ENCODE results near the gene CAPN7.
"Not testable (repeated sequence)": the region's sequence is repeated elsewhere in the genome, so short reads cannot be mapped to it uniquely, and the experiment has no call there.

CAPN7 gene

GRCh38 chr3:15166391-15166790 lies 39.7 kb upstream of the CAPN7 start:
- H3K79me1 ChIP-seq (replicated peaks; ENCODE audit: low read length, poor library complexity, severe bottlenecking); H4K91ac ChIP-seq (ENCODE audit: low read length); H4K8ac ChIP-seq (ENCODE audit: low read length); H2BK15ac ChIP-seq (ENCODE audit: low read depth, poor library complexity, severe bottlenecking); H3K18ac ChIP-seq (ENCODE audit: low read depth in 1 of 2, low read length in 2 of 2); H3K4me2 ChIP-seq (ENCODE audit: low read length, poor library complexity, severe bottlenecking); H2AFZ ChIP-seq (ENCODE audit: low read depth, low read length); H3K9ac ChIP-seq (ENCODE audit: low read length); DNase-seq; H3K9me3 ChIP-seq (ENCODE audit: control insufficient read depth, low read length); H2BK120ac ChIP-seq (ENCODE audit: low read depth, low read length); H3K4me1 ChIP-seq (ENCODE audit: control insufficient read depth, insufficient read depth, low read depth, low read length); H2AK5ac ChIP-seq (ENCODE audit: low read length, severe bottlenecking); H2BK12ac ChIP-seq (ENCODE audit: low read length in 2 of 2); H3K14ac ChIP-seq (ENCODE audit: low read length in 2 of 2); H3K27ac ChIP-seq (ENCODE audit: low read length, poor library complexity, severe bottlenecking); H3K4me3 ChIP-seq (ENCODE audit: insufficient read depth in 1 of 2, low read depth in 1 of 2, low read length in 2 of 2); H3K23ac ChIP-seq (ENCODE audit: low read length in 2 of 2); H3K4ac ChIP-seq (ENCODE audit: low read depth in 1 of 2, low read length in 2 of 2); H2BK5ac ChIP-seq (ENCODE audit: low read depth, low read length, poor library complexity, severe bottlenecking); H3K36me3 ChIP-seq (ENCODE audit: control insufficient read depth in 1 of 2, insufficient read depth in 2 of 2, low read depth in 1 of 2, low read length in 2 of 2): not testable (repeated sequence)
- peaks cover 17 to 18% of the 10 kb centered on the region in 2 experiments for H3K27me3 ChIP-seq (ENCODE audit: control insufficient read depth in 1 of 2, insufficient read depth in 1 of 2, low read length in 2 of 2)
- WGBS, result 94% methylated on average over 3 of the region's 3 CpGs

GRCh38 chr3:15171096-15171495 lies 35.0 kb upstream of the CAPN7 start:
- H2BK15ac ChIP-seq (ENCODE audit: low read depth, poor library complexity, severe bottlenecking), result no peak overlapping the region
- no peak overlapping the region for H3K4ac ChIP-seq (ENCODE audit: low read depth in 1 of 2, low read length in 2 of 2)
- H3K79me1 ChIP-seq (replicated peaks; ENCODE audit: low read length, poor library complexity, severe bottlenecking), result no peaks in the 10 kb centered on the region
- no peak overlapping the region for H3K14ac ChIP-seq (ENCODE audit: low read length in 2 of 2)
- no peak overlapping the region for H4K91ac ChIP-seq (ENCODE audit: low read length)
- H3K27ac ChIP-seq (ENCODE audit: low read length, poor library complexity, severe bottlenecking), result no peak overlapping the region
- no peaks in the 10 kb centered on the region for H3K36me3 ChIP-seq (ENCODE audit: control insufficient read depth in 1 of 2, insufficient read depth in 2 of 2, low read depth in 1 of 2, low read length in 2 of 2)
- H3K4me2 ChIP-seq (ENCODE audit: low read length, poor library complexity, severe bottlenecking), result no peak overlapping the region
- no peak overlapping the region for H2BK12ac ChIP-seq (ENCODE audit: low read length in 2 of 2)
- H2BK5ac ChIP-seq (ENCODE audit: low read depth, low read length, poor library complexity, severe bottlenecking), result no peak overlapping the region
- no peak overlapping the region for H3K18ac ChIP-seq (ENCODE audit: low read depth in 1 of 2, low read length in 2 of 2)
- H2BK120ac ChIP-seq (ENCODE audit: low read depth, low read length), result no peak overlapping the region
- peak; percentile 30 for DNase-seq
- peaks cover 12% of the 10 kb centered on the region for H3K9me3 ChIP-seq (ENCODE audit: control insufficient read depth, low read length)
- no peak overlapping the region for H4K8ac ChIP-seq (ENCODE audit: low read length)
- no peak overlapping the region for H3K4me3 ChIP-seq (ENCODE audit: insufficient read depth in 1 of 2, low read depth in 1 of 2, low read length in 2 of 2)
- H3K4me1 ChIP-seq (ENCODE audit: control insufficient read depth, insufficient read depth, low read depth, low read length), result no peaks in the 10 kb centered on the region
- no peak overlapping the region for H2AK5ac ChIP-seq (ENCODE audit: low read length, severe bottlenecking)
- peaks cover 38 to 53% of the 10 kb centered on the region in 2 experiments for H3K27me3 ChIP-seq (ENCODE audit: control insufficient read depth in 1 of 2, insufficient read depth in 1 of 2, low read length in 2 of 2)
- no peak overlapping the region for H2AFZ ChIP-seq (ENCODE audit: low read depth, low read length)
- H3K23ac ChIP-seq (ENCODE audit: low read length in 2 of 2), result no peak overlapping the region
- 94% methylated on average over 2 of the region's 3 CpGs for WGBS
- H3K9ac ChIP-seq (ENCODE audit: low read length), result no peak overlapping the region

- H3K27ac ChIP-seq (ENCODE audit: low read length, poor library complexity, severe bottlenecking), result no peak overlapping the region
- no peak overlapping the region for H3K9ac ChIP-seq (ENCODE audit: low read length)
- no peak overlapping the region for H2BK12ac ChIP-seq (ENCODE audit: low read length in 2 of 2)
- no peak overlapping the region for H3K4ac ChIP-seq (ENCODE audit: low read depth in 1 of 2, low read length in 2 of 2)
- H3K4me2 ChIP-seq (ENCODE audit: low read length, poor library complexity, severe bottlenecking), result no peak overlapping the region
- no peaks in the 10 kb centered on the region for H3K36me3 ChIP-seq (ENCODE audit: control insufficient read depth in 1 of 2, insufficient read depth in 2 of 2, low read depth in 1 of 2, low read length in 2 of 2)
- 92% methylated on average over 1 of the region's 1 CpG for WGBS
- peaks cover 44 to 49% of the 10 kb centered on the region in 2 experiments for H3K27me3 ChIP-seq (ENCODE audit: control insufficient read depth in 1 of 2, insufficient read depth in 1 of 2, low read length in 2 of 2)
- no peaks in the 10 kb centered on the region for H3K79me1 ChIP-seq (replicated peaks; ENCODE audit: low read length, poor library complexity, severe bottlenecking)
- H4K91ac ChIP-seq (ENCODE audit: low read length), result no peak overlapping the region
- no peak overlapping the region for H2AK5ac ChIP-seq (ENCODE audit: low read length, severe bottlenecking)
- H4K8ac ChIP-seq (ENCODE audit: low read length), result no peak overlapping the region
- no peak overlapping the region for H3K23ac ChIP-seq (ENCODE audit: low read length in 2 of 2)
- no peak overlapping the region for H2BK5ac ChIP-seq (ENCODE audit: low read depth, low read length, poor library complexity, severe bottlenecking)
- H2BK15ac ChIP-seq (ENCODE audit: low read depth, poor library complexity, severe bottlenecking), result no peak overlapping the region
- no peak overlapping the region for H3K14ac ChIP-seq (ENCODE audit: low read length in 2 of 2)
- H3K9me3 ChIP-seq (ENCODE audit: control insufficient read depth, low read length), result peaks cover 12% of the 10 kb centered on the region
- H2BK120ac ChIP-seq (ENCODE audit: low read depth, low read length), result no peak overlapping the region
- H3K4me3 ChIP-seq (ENCODE audit: insufficient read depth in 1 of 2, low read depth in 1 of 2, low read length in 2 of 2), result no peak overlapping the region
- H2AFZ ChIP-seq (ENCODE audit: low read depth, low read length), result no peak overlapping the region
- no peaks in the 10 kb centered on the region for H3K4me1 ChIP-seq (ENCODE audit: control insufficient read depth, insufficient read depth, low read depth, low read length)
- no peak for DNase-seq
- no peak overlapping the region for H3K18ac ChIP-seq (ENCODE audit: low read depth in 1 of 2, low read length in 2 of 2)
Observed at GRCh38 chr3:15172806-15173205, 33.2 kb upstream of the CAPN7 start.

GRCh38 chr3:15174953-15175352 lies 31.1 kb upstream of the CAPN7 start:
- Histone ChIP-seq H3K36me3 (ENCODE audit: control insufficient read depth in 1 of 2, insufficient read depth in 2 of 2, low read depth in 1 of 2, low read length in 2 of 2) (no peaks in the 10 kb centered on the region), H3K9me3 (ENCODE audit: control insufficient read depth, low read length) (peaks cover 12% of the 10 kb centered on the region), H2BK5ac (ENCODE audit: low read depth, low read length, poor library complexity, severe bottlenecking) (no peak overlapping the region), H4K91ac (ENCODE audit: low read length) (no peak overlapping the region), H3K4me2 (ENCODE audit: low read length, poor library complexity, severe bottlenecking) (no peak overlapping the region), H3K27me3 (ENCODE audit: control insufficient read depth in 1 of 2, insufficient read depth in 1 of 2, low read length in 2 of 2) (peaks cover 59 to 63% of the 10 kb centered on the region in 2 experiments), H3K4me1 (ENCODE audit: control insufficient read depth, insufficient read depth, low read depth, low read length) (no peaks in the 10 kb centered on the region), H2BK15ac (ENCODE audit: low read depth, poor library complexity, severe bottlenecking) (no peak overlapping the region), H3K79me1 (replicated peaks; ENCODE audit: low read length, poor library complexity, severe bottlenecking) (no peaks in the 10 kb centered on the region), H3K4ac (ENCODE audit: low read depth in 1 of 2, low read length in 2 of 2) (no peak overlapping the region), H2BK12ac (ENCODE audit: low read length in 2 of 2) (no peak overlapping the region), H2BK120ac (ENCODE audit: low read depth, low read length) (no peak overlapping the region), H3K4me3 (ENCODE audit: insufficient read depth in 1 of 2, low read depth in 1 of 2, low read length in 2 of 2) (no peak overlapping the region), H3K9ac (ENCODE audit: low read length) (no peak overlapping the region), H4K8ac (ENCODE audit: low read length) (no peak overlapping the region), H3K14ac (ENCODE audit: low read length in 2 of 2) (no peak overlapping the region), H3K23ac (ENCODE audit: low read length in 2 of 2) (no peak overlapping the region), H2AK5ac (ENCODE audit: low read length, severe bottlenecking) (no peak overlapping the region), H3K18ac (ENCODE audit: low read depth in 1 of 2, low read length in 2 of 2) (no peak overlapping the region), H2AFZ (ENCODE audit: low read depth, low read length) (no peak overlapping the region), H3K27ac (ENCODE audit: low read length, poor library complexity, severe bottlenecking) (no peak overlapping the region)
- 93% methylated on average over 8 of the region's 8 CpGs for WGBS
- no peak for DNase-seq
